ENCODE results near the gene CIC. TPM values are rescaled to one million over a fixed set of nuclear protein-coding genes. Genes with fewer than 3 reads are reported as not detected.

The CIC gene
- total and polyA plus RNA-seq, 2 of the 13 experiments (the other 11 are each of a cell fraction or from before 2014, with no cell fraction given): 5.9 to 8.0 TPM

DNA sequence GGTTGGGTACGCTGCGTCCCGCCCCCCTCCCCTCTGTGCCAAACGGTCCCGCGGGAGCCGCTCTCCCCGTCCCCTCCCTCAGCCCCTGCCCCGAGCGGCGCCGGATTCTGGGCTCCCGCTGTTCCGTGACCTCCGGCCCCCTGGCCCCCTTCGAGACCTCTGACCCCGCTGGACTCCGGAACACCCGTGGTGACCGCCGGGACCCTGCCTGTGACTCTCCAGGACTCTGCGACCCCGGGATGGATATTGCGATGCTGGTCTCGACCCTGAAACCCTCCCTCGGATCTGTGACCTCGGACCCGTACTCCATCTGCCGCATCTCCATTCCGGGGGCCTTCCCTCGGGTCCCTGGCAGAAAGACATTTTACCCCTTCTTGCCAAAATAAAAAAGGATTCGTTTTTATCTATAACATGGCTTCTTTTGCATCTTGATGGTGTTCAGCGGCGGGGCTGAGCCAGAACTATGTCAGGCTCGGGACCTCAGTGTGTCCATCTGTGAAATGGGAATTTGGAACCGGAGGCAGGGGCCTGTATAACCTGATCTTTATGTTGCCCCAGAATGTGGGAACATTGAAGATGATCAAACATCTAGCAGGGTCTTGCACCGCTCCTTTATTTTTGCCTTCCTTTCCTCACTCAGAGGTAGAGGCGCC lies 55.7 kb downstream of the CIC start:
- in situ Hi-C loops (cut with HindIII; ENCODE audit: extremely low pct_ligation_motif_present, low pct_unique_long_range_greater_than_20kb): no loop called here
- no TSS peak for BruUV-seq (replicated peaks)
- no peak for TF ChIP-seq ZFX (CRISPR knock-in tag; IDR thresholded peaks at IDR 0.05; ENCODE audit: low read depth)
- TF ChIP-seq CREM (IDR thresholded peaks at IDR 0.05): no peak
- TF ChIP-seq CREM (CRISPR knock-in tag; IDR thresholded peaks at IDR 0.05): no peak
- no peak for TF ChIP-seq ZC3H13 (CRISPR knock-in tag; IDR thresholded peaks at IDR 0.05)
- peak; percentile 97; the same call in 1 of the 2 replicates for TF ChIP-seq CHD4 (IDR thresholded peaks at IDR 0.05; ENCODE audit: borderline replicate concordance, low read length)
- 0 out of 2 replicates have a peak, but pooled peaks have one; percentile 10 for TF ChIP-seq MYNN (CRISPR knock-in tag; IDR thresholded peaks at IDR 0.05; ENCODE audit: low read depth)
- peak; percentile 12; the same call in 1 of the 2 replicates for TF ChIP-seq NR2F6 (IDR thresholded peaks at IDR 0.05)
- TF ChIP-seq NR2F6 (CRISPR knock-in tag; IDR thresholded peaks at IDR 0.05): no peak
- TF ChIP-seq MTF1 (CRISPR knock-in tag; IDR thresholded peaks at IDR 0.05): no peak
- peak; percentile 98 for TF ChIP-seq ZNF629 (CRISPR knock-in tag; conservative IDR thresholded peaks at IDR 0.05)
- TF ChIP-seq SRF (IDR thresholded peaks at IDR 0.05; ENCODE audit: low read depth, low read length): no peak
- no peak for TF ChIP-seq LCORL (IDR thresholded peaks at IDR 0.05)
- 0 out of 2 replicates have a peak, but pooled peaks have one; percentile 2 for TF ChIP-seq LCORL (CRISPR knock-in tag; IDR thresholded peaks at IDR 0.05)
- TF ChIP-seq CAMTA2 (CRISPR knock-in tag; IDR thresholded peaks at IDR 0.05; ENCODE audit: borderline replicate concordance): 0 out of 2 replicates have a peak, but pooled peaks have one; percentile 17
- no peak for TF ChIP-seq NR3C1 (CRISPR knock-in tag; IDR thresholded peaks at IDR 0.05)
- TF ChIP-seq ZNF577 (CRISPR knock-in tag; IDR thresholded peaks at IDR 0.05; ENCODE audit: borderline replicate concordance, low read depth): no peak
- TF ChIP-seq, protein P1, sequence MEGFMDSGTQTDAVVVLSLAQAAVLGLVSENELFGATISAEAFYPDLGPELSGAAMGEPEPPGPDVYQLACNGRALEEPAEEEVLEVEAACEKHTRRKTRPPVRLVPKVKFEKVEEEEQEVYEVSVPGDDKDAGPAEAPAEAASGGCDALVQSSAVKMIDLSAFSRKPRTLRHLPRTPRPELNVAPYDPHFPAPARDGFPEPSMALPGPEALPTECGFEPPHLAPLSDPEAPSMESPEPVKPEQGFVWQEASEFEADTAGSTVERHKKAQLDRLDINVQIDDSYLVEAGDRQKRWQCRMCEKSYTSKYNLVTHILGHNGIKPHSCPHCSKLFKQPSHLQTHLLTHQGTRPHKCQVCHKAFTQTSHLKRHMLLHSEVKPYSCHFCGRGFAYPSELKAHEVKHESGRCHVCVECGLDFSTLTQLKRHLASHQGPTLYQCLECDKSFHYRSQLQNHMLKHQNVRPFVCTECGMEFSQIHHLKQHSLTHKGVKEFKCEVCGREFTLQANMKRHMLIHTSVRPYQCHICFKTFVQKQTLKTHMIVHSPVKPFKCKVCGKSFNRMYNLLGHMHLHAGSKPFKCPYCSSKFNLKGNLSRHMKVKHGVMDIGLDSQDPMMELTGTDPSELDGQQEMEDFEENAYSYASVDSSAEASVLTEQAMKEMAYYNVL (CRISPR knock-in tag; IDR thresholded peaks at IDR 0.05; ENCODE audit: borderline replicate concordance): 0 out of 2 replicates have a peak, but pooled peaks have one; percentile 16
- no peak for TF ChIP-seq ZNF282 (IDR thresholded peaks at IDR 0.05; ENCODE audit: partially characterized antibody)
- 0 out of 2 replicates have a peak, but pooled peaks have one; percentile 49 for TF ChIP-seq ZNF235 (CRISPR knock-in tag; IDR thresholded peaks at IDR 0.05; ENCODE audit: borderline replicate concordance)
- TF ChIP-seq, protein P2, sequence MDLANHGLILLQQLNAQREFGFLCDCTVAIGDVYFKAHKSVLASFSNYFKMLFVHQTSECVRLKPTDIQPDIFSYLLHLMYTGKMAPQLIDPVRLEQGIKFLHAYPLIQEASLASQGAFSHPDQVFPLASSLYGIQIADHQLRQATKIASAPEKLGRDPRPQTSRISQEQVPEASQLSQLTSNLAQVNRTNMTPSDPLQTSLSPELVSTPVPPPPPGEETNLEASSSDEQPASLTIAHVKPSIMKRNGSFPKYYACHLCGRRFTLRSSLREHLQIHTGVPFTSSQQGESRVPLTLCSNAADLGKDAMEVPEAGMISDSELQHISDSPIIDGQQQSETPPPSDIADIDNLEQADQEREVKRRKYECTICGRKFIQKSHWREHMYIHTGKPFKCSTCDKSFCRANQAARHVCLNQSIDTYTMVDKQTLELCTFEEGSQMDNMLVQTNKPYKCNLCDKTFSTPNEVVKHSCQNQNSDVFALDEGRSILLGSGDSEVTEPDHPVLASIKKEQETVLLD (CRISPR knock-in tag; IDR thresholded peaks at IDR 0.05; ENCODE audit: low read depth): peak; percentile 48; the same call in 1 of the 2 replicates

More for the DNA sequence above, 55.7 kb downstream of the CIC start:
- Histone ChIP-seq H3K4me3 (replicated peaks in 1 of 3; ENCODE audit: insufficient read depth in 1 of 3, low read depth in 2 of 3, low read length in 3 of 3) (peak overlapping the region; percentile 51 to 75 (median 51)), H3K27me3 (ENCODE audit: control insufficient read depth in 1 of 2, insufficient read depth in 2 of 2, low read length in 2 of 2) (peaks cover 0 to 10% of the 10 kb centered on the region in 2 experiments; a peak in 2 of 5 replicates), H3K79me2 (ENCODE audit: insufficient read depth, low read length) (peaks cover 17% of the 10 kb centered on the region), H3K4me2 (ENCODE audit: low read depth, low read length) (peak overlapping the region; percentile 82), H3K9ac (ENCODE audit: insufficient read depth, low read depth, low read length) (peak overlapping the region; percentile 59; the same call in 1 of the 2 replicates), H4K20me1 (ENCODE audit: insufficient read depth, low read length) (no peaks in the 10 kb centered on the region), H3K27ac (ENCODE audit: extremely low read length, insufficient read depth, low read length) (no peak overlapping the region), H3K9me3 (ENCODE audit: low read length) (no peaks in the 10 kb centered on the region), H3K36me3 (replicated peaks in 1 of 2; ENCODE audit: control insufficient read depth in 1 of 2, insufficient read depth in 2 of 2, low read length in 2 of 2) (no peaks in the 10 kb centered on the region), H3K4me1 (ENCODE audit: insufficient read depth, low read length) (peaks cover 24% of the 10 kb centered on the region), H2AFZ (ENCODE audit: low read length) (no peak overlapping the region)
- intact Hi-C loops (cut with micrococcal nuclease; ENCODE audit: unreplicated experiment): loop anchor here (1.0 to 2.0 kb wide), 2 partner anchors 7 to 22 kb away; partner anchors contain the start of genes PAFAH1B3 and PRR19
- ChIA-PET CTCF (ENCODE audit: low intra/inter-chr PET ratio, low total read pairs) (interaction anchor here (0.8 to 1.5 kb wide), 3 partner anchors 34 to 216 kb away, joined by 4 to 7 read pairs (median 4); no protein-coding TSS in a partner anchor), POLR2A (no interaction called here)
- no peak for DNase-seq (ENCODE audit: low spot score)
- no peak for FAIRE-seq
- ATAC-seq: no peak
- 5% methylated on average over 22 of the region's 38 CpGs for WGBS (ENCODE audit: low lambda C conversion rate)
